ENCODE measurements around the gene TPRG1L.
"Not testable (repeated sequence)": the region's sequence is repeated elsewhere in the genome, so short reads cannot be mapped to it uniquely, and the experiment has no call there.

Gene TPRG1L

DNA sequence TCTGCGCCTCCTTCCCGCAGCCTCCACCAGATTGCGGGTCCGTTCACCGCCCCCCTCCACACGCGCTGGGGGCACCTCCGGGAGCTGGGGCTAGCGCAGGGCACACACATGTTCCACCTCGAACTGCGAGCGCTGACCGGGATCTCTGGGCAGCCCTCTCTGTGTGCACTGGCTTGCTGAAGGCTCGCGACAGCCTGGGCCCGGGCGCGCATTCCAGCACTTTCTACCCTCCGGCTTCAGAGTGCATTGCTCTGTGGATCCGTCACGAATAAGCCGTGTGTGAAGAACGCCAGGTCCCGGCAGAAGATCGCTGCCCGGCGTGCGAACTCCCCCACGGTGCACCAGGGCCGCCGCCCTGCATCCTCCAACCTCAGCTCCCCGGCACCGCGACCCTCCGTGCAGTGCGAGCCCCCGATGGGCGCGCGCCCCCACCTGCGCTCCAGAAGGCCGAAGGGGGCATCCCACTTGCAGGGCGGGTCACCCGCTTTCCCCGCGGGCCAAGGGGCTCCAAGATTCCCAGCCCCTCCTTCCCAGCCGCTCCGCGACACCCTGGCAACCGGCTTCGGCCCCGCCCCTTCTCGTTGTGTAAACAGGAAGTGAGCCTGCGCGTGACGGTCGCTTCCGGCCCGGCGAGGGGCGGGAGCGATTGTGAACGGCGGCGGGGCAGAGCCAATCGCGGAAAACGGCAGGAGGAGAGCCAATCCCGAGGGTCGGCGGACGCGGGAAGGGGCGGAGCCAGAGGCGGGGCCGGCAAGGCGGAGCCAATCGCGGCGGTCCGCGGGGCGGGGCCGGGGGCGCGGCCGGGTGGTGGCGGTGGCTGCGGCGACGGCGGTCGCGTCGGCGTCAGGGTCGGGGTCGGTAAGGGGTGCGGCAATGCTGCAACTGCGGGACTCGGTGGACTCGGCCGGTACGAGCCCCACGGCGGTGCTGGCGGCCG, at the start of gene TPRG1L:
Gene TPRG1L, plus strand, starts transcription at position 816 of the 937 bp plus-strand sequence. Its CDS starts 58 bp downstream, at position 874.
- DNase-seq, result peak; percentile 98 to 99

DNA sequence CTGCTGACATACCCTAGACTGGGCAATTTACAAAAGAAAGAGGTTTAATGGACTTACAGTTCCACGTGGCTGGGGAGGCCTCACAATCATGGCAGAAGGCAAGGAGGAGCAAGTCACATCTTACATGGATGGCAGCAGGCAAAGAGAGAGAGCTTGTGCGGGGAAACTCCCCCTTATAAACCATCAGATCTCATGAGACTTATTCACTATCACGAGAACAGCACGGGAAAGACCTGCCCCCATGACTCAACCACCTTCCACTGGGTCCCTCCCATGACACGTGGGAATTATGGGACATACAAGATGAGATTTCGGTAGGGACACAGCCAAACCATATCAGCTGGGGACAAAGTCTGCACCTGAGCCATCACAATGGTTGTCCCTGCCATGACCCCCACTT, 49.3 kb upstream of the TPRG1L start:
- not testable (repeated sequence) for DNase-seq

DNA sequence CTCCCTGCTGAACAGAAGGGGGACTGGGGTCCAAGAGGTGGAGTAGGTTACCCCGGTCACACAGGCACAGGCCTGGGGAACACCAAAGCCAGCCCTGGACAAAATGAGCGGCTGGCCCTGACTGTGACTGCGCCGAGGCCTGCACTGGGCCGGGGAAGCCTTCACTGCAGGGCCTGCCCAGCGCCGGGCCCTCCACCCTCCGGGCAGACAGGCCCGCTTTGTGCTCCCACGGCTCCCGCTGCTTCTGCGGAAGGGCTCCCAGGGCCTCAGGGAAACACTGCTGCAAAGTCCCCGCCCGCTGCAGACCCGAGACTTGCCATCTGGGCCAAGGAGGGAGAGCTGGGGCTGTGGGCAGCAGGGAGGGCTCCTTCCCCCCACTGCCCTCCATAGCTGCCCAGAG, 48.8 kb upstream of the TPRG1L start:
- DNase-seq, result no peak

DNA sequence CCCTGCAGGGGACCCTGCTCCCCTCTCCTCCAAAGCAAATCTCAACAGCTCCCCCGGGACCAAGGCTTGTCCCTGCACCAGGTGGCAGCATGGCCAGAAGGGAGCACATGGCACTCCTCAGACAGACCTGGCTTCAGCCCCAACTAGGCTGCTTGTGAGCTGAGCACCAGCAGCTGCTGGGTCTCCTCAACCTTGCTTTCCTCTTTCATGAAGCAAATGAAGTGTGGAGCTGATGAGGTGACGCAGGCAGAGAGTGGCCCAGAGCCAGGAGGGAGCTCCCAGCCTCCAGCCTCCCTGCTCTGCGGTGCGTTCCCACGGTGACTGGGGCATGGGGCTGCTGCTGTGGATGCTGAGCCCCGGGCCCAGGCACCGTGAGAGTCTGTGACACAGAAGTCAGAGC, 47.5 kb upstream of the TPRG1L start:
- no peak for DNase-seq

DNA sequence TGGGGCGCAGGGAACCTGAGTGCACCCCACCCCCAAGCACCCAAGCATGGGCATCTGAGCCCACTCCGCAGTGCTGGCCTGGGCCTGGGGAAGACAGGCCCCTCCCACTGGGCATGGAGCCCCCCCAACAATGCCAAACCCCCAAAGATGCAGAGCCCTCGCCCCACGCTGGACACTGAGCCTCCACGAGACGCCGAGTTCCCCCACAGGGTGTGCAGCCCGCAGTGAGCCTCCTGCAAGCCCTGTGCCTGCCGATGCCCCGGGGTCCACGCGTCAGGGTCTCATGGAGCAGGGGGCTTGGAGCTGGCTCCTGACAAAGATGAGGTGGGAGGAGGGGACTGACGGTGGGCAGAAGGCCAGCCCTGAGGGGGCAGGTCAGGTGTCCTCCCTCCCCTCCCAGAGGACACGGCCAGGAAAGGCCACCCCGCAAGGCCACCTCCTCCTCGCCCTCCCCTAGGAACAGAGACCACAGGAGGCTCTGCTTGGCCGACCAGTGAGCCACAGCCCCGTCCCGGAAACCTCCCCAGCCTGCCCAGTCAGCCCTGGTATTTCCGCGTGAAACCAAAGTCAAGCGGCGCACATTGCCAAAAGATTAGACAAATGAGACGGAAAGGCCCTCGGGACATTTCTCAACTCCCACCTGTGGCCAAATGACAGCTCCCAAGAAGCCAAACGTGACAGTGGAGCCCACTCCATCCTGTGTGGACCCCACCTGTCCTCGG, 46.9 kb upstream of the TPRG1L start:
- no peak for DNase-seq

DNA sequence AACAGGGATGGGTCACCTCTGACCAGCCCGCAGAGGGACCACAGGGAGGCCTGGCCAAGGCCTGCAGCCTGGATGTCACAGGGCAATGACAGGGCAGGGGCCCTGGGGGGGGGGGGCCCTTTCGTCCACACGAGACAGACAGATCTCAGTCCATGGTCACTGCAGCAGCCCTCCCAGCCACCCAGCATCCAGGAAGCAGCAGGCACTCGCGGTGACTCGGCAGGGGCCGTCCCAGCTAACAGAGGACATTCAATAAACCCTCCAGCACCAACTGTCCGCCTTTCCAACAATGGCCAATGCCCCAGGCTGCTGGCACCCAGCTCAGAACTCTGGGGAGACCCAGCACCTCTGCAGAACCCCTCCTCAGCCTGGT, 46.4 kb upstream of the TPRG1L start:
- DNase-seq, result no peak

DNA sequence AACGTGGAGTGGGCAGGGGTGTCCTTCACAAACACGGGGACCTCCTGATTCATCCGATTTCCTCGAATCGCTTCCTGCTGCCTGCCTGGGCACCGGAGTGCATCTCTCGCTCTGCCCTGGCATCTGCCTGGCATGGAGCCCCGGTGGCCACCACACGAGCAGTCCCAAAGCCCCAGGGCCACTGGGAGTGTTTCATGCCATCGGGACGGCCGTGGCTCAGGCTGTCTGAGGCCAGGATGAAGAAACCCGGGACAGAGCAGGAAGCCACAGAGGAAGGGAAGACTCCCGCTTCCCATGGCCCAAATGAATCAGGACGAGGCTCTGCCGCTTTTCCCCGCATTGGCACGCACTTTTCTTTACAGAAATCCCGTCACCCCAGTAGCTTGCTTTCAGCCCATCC, 45.9 kb upstream of the TPRG1L start:
- no peak for DNase-seq

DNA sequence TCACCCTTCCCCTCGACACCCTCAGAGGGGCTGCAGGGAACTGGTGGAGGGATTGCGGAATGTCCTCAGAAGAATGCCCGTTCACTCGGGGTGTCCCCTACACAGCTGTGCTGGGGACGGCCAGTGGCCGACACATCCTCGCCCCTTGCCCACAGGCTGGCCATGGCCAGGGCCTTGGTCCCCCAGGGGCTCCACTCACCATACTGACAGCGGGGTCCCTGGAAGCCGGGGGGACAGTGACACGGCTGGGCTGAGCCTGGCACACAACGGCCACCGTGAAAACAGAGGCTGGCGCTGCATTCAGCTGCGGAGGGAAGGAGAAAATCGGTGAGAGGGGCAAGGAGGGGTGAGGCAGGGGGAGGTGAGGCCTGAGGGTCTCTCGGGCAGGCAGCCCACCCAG, 45.2 kb upstream of the TPRG1L start:
- DNase-seq, result no peak

DNA sequence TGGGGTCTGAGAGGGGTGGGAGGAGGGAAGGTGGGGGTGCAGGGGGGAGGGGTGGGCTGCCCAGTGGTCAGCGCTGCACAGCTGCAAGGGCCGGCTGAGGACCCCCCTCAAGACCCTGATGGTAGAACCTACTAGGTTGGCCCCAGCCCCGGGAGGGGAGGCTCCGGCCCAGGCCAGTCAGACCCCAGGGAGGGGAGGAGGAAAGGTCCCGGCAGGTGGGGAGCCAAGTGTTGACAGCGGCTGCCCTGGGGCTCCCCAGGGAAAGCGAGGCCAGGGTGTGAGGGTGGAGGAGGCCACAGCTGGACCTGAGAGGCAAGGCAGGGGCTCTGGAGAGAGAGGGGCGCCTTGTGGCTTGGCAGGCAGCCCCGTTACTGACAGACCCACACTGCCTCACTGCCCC, 44.6 kb upstream of the TPRG1L start:
- no peak for DNase-seq

DNA sequence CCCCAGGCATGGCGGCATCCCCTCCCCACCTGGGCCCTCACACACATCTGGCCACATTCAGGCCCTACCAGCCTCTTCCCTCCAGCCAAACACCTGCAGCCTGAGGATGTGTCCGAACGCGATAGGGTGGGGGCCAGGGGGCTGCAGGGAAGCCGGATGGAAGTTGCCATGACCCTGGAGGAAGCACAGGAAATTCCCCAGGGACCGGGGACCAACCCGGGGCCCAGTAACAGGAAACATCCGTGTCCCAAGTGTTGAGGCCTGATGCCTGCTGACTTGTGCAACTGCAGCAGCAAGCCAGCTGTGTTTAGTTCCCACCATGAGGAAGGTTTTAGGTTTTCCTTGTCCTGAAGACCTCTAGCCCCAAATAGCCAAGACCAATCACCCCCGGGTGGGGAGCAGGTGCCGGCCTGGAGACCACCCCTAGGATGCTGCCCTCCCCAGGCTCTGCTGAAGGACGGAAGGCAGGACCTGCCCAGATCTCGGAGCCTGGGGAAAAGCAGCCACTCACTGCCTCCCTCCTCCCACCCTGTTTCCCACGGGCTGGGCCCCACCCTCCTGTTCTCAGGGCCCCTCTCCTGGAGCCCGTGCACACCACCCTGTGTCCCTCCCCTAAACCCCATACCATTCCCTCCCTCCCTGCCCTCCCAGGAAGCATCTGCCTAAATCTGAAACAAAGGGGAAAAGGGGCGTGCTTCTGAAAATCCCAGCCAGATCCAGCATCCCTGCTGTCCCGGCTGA, 43.3 kb upstream of the TPRG1L start:
- no peak for DNase-seq

DNA sequence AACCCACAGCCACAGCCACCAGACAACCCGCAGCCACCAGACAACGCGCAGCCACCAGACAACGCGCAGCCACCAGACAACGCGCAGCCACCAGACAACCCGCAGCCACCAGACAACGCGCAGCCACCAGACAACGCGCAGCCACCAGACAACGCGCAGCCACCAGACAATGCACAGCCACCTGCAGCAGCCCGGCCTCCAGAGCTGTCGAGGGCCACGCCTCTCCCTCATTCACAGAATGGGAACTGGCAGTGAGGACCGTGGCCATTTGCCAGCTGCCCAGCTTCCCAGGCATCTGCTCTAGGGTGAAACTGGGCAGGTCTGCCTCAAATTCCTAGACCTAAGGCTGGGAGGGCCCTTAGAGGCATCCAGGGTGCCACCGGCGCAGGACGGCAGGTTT, 41.1 kb upstream of the TPRG1L start:
- not testable (repeated sequence) for DNase-seq

DNA sequence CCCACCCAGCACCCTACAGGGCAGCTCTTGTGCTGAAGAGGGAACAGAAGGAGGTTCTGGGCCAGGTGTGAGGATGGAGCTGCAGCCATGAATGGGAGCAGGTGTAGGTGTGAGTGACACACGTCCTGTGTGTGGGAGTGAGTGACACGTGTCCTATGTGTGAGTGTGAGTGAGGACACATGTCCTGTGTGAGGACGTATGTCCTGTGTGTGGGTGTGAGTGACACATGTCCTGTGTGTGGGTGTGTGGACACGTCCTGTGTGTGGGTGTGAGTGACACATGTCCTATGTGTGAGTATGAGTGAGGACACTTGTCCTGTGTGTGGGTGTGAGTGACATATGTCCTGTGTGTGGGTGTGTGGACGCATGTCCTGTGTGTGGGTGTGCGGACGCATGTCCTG, 39.9 kb upstream of the TPRG1L start:
- DNase-seq, result peak; percentile 13 to 24

DNA sequence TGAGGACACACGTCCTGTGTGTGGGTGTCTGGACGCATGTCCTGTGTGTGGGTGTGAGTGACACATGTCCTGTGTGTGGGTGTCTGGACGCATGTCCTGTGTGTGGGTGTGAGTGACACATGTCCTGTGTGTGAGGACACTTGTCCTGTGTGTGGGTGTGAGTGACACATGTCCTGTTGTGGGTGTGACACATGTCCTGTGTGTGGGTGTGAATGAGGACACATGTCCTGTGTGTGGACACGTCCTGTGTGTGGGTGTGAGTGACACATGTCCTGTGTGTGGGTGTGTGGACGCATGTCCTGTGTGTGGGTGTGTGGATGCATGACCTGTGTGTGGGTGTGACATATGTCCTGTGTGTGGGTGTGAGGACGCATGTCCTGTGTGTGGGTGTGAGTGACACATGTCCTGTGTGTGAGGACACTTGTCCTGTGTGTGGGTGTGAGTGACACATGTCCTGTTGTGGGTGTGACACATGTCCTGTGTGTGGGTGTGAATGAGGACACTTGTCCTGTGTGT, 39.4 kb upstream of the TPRG1L start:
- DNase-seq, result not testable (repeated sequence)

DNA sequence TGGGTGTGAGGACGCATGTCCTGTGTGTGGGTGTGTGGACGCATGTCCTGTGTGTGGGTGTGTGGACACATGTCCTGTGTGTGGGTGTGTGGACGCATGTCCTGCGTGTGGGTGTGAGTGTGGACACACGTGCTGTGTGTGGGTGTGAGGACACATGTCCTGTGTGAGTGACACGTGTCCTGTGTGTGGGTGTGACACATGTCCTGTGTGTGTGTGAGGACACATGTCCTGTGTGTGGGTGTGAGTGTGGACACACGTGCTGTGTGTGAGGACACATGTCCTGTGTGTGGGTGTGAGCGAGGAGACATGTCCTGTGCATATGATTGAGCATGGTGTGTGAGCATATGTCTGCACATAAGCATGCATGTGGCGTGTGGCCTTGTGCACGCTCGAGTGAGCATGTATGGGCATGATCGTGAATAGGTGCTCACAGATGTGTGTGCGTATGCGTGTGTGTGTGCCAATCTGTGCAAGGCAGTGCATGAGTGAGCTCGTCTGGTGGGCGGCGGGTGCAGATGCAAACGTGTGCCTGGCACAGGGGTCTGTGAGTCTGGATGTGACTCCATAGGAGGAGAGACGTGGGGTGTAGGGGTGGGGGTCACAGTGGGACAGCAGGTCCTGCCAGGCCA, 38.8 kb upstream of the TPRG1L start:
- no peak for DNase-seq

DNA sequence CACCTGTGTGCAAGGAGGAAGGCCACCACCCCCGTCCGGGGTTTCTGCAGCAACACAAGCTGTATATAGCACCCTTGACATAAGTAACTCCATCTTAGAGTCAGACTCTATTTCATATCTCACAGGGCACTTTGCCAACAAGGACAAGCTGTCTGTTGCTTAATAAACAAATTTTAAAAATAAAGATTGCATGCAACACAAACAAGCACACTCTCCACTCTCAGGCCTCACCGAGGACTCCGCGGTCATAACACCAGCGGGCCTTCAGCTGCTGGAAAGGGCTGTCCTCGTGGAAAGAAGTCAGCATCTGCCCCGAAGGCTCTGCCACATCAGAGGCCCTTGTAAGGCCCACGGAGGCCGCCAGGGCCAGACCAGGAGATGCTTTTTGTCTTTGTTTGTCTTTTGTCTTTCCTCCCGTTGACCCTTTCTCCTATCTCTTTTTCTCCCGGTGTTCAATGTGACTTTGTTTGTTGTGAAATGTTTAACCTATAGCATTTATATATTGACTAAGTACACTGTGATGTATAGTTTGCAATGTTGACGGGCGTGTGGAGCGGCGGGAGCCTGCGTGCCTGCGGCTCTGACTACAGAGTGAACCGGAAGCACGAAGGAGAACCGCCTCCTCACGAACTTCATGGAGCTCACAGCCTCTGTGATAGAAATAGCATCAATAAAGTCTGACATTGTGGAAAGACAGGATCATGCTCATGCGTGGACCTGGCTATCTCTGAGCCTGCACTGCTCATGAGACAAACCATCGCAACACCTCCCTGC, 37.6 kb upstream of the TPRG1L start:
- DNase-seq, result no peak

DNA sequence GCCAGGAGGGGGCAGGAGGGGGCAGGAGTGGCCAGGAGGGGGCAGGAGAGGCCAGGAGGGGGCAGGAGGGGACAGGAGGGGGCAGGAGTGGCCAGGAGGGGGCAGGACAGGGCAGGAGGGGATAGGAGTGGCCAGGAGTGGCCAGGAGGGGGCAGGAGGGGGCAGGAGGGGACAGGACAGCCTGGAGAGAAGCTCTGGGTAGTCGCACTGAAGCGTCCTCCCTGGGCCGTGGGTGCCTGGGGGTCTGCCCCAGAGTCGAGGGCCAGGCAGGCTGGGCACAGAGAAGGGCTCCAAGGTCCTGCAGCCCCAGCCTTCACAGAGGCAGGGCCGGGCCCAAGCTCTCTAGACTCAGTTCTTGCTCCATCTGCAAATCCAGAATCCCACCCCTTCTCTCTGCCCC, 36.4 kb upstream of the TPRG1L start:
- DNase-seq, result no peak

DNA sequence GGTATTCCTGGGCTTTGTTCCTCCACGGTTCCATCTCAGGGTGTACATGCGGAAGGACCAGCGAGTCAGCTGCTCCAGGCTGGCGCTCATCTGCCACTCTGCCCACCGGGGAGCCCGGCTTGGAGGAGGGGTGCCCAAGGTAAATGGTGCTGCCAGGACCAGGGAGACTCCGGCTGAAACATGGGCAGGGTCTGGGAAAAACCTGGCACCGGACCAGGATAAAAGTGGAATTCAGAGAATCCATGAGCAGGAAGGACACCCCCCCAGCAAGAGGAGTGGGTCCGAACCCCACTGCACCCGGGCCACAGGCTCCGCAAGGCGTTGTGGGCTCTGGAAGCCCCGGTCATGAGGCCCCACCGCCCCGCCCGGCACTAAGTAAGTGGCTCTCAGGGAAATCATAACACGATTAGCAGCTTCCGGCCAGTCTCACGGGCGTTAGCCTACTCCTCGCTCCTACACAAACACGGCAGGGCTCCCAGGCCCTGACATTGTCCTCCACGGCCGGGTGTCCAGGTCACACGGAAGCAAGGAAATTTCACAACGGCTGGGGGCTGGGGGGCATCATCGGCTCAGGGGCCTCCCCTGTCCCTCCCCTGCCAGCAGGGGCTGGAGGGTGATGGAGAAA, 34.6 kb upstream of the TPRG1L start:
- DNase-seq, result no peak

DNA sequence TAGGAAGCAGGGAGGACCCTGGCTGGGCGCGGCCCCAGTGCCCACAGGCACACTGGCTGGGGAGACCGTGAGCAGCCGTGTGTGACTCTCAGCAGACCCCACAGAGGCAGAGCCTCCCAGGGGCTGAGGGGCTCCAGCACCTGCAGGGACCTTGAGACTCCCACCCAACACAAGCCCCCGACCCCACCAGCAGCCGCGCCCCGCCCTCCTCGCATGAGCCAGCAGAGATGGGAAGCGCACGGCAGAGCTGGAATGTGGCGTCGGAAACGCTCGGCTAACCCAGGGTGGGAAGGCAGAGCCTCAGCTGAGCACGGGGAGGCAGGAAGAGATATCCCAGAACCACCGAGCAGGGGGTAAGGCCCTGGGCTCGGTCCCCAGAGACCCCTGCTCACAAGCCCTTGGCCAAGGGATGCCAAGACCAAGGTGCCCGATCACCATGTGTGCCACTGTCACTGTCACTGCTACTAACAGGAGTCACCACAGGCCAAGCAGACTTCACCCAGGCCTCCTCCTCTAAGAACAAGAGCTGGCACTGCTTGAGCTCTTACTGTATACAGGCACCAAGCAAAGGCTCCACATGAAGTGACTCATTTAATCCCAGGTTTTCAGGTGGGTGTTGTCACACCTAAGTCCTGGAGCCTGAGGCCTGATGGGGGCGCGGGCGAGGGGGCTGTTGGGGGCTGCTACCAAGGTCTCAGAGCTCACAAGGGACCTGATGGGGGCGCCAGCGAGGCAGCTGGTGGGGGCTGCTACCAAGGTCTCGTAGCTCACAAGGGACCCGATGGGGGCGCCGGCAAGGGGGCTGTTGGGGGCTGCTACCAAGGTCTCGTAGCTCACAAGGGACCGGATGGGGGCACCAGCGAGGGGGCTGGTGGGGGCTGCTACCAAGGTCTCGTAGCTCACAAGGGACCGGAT, 33.6 kb upstream of the TPRG1L start:
- peak in 1 of 2 donors; percentile 10 for DNase-seq

DNA sequence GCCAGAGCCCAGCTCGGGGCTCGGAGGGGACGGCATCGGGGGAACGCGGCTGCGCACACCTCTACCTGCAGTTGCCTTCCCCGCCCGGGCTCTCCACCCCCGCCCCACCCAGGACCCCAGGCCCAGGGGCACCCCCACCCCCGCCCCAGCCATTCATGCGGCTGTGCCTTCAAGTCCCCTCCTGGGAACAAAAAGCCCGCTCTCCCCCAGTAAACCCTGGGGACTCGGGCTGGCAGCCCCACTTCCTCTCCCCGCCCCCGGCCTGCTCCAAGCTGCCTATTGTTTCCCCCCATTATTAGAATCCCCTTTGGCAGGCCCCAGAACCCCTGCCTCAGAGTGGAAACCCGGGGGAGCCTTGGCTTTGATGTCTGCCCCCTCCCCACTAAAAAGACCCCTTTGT, 31.5 kb upstream of the TPRG1L start:
- no peak for DNase-seq

DNA sequence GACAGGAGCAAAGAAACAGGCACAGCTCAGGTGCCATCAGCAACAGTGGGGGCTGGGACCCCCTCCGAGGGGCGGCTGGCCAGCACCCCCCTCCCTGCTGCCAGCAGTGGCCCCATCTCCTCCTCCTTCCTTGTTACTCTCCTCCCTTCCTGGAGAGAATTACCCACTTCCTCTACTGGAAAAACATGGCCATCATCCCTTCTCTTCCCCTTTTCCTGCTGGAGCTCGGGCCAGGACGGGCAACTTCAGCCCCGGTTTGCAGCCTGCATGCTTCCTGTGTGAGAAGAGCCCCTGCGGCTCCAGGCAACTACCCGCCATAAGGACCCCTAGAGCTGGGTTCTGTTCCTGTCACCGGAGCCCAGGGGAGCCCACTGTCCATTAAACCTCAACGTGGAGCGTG, 31.1 kb upstream of the TPRG1L start:
- DNase-seq, result no peak
